ENCODE measurements around the gene RAB24.
"Not testable (repeated sequence)": the region's sequence is repeated elsewhere in the genome, so short reads cannot be mapped to it uniquely, and the experiment has no call there.

Gene RAB24

GRCh38 chr5:177293819-177294581 is 9.5 kb downstream of the RAB24 start:
- no peak for DNase-seq (ENCODE audit: low spot score)

GRCh38 chr5:177291735-177292134 is 11.8 kb downstream of the RAB24 start:
- no peak for DNase-seq (ENCODE audit: low spot score)

- no peak for DNase-seq (ENCODE audit: low spot score)
Observed at GRCh38 chr5:177290816-177291596, 12.5 kb downstream of the RAB24 start.

- DNase-seq (ENCODE audit: low spot score), result no peak
Observed at GRCh38 chr5:177288191-177288590, 15.3 kb downstream of the RAB24 start.

GRCh38 chr5:177276886-177277285 is 26.6 kb downstream of the RAB24 start:
- no peak for DNase-seq (ENCODE audit: low spot score)

GRCh38 chr5:177275883-177276282 is 27.6 kb downstream of the RAB24 start:
- DNase-seq (ENCODE audit: low spot score), result no peak

GRCh38 chr5:177271113-177271512 is 32.4 kb downstream of the RAB24 start:
- DNase-seq (ENCODE audit: low spot score), result no peak

- DNase-seq (ENCODE audit: low spot score), result no peak
Observed at GRCh38 chr5:177270653-177271052, 32.9 kb downstream of the RAB24 start.

- DNase-seq (ENCODE audit: low spot score), result no peak
Observed at GRCh38 chr5:177269976-177270375, 33.5 kb downstream of the RAB24 start.

GRCh38 chr5:177269232-177269895 is 34.2 kb downstream of the RAB24 start:
- DNase-seq (ENCODE audit: low spot score), result no peak

- DNase-seq (ENCODE audit: low spot score), result no peak
Observed at GRCh38 chr5:177265395-177265794, 38.1 kb downstream of the RAB24 start.

- no peak for DNase-seq (ENCODE audit: low spot score)
Observed at GRCh38 chr5:177264178-177264577, 39.3 kb downstream of the RAB24 start.

- DNase-seq (ENCODE audit: low spot score), result no peak
Observed at GRCh38 chr5:177261510-177261909, 42.0 kb downstream of the RAB24 start.

GRCh38 chr5:177260961-177261360 is 42.6 kb downstream of the RAB24 start:
- DNase-seq (ENCODE audit: low spot score), result no peak

- not testable (repeated sequence) for DNase-seq (ENCODE audit: low spot score)
Observed at GRCh38 chr5:177258711-177259110, 44.8 kb downstream of the RAB24 start.

GRCh38 chr5:177256296-177256695 is 47.2 kb downstream of the RAB24 start:
- DNase-seq (ENCODE audit: low spot score), result no peak

- no peak for DNase-seq (ENCODE audit: low spot score)
Observed at GRCh38 chr5:177253252-177253651, 50.3 kb downstream of the RAB24 start.

Measured in HuH-7.5 (cell line).